H7 (cell line): Measurements from ENCODE around the gene EHD1. TPM values are rescaled to one million over a fixed set of nuclear protein-coding genes. Genes with fewer than 3 reads are reported as not detected.

Experiments used
- DNase-seq: peaks from one replicate; pipeline ENCODE4 v3.0.0; 2012
- H3K27me3 ChIP-seq: 2 replicates; pipeline ENCODE4 v1.6.0; 2011; ENCODE audit warnings: mild to moderate bottlenecking, low read length; ENCODE audit not compliant: control insufficient read depth, insufficient read depth
- H3K36me3 ChIP-seq: replicated peaks from 2 replicates; pipeline ENCODE4 v1.5.1; 2011; ENCODE audit warnings: low read length; ENCODE audit not compliant: control insufficient read depth, insufficient read depth
- H3K4me3 ChIP-seq: 2 replicates; pipeline ENCODE4 v1.5.1; 2011; ENCODE audit warnings: low read depth, mild to moderate bottlenecking, control low read depth, low read length, moderate library complexity; ENCODE audit not compliant: insufficient read depth
- total RNA-seq: library from RNA; depleted of rRNA; stranded (reverse); fragments of >200 nt; shearing (Covaris generic); gene quantifications from 2 replicates; pipeline ENCODE4 v1.2.3, GENCODE V29; 2014

Gene EHD1
- total RNA-seq, 1 experiment from 2014 or later = 30.2 TPM

- no peak for DNase-seq
- peak overlapping the region; percentile 98 for H3K4me3 ChIP-seq
- H3K27me3 ChIP-seq = peaks cover 2% of the 10 kb centered on the region
- H3K36me3 ChIP-seq = no peaks in the 10 kb centered on the region; the same call in 1 of the 2 replicates
These were observed 815 bp downstream of the EHD1 start for GRCh38 chr11:64877390-64878222.

GRCh38 chr11:64876835-64877341 lies 1.5 kb downstream of the EHD1 start:
- H3K27me3 ChIP-seq = peaks cover 2% of the 10 kb centered on the region

GRCh38 chr11:64876229-64876750 lies 2.1 kb downstream of the EHD1 start:
- DNase-seq = no peak
- Histone ChIP-seq H3K36me3 (no peaks in the 10 kb centered on the region; the same call in none of the 2 replicates), H3K27me3 (peaks cover 2% of the 10 kb centered on the region), H3K4me3 (no peak overlapping the region)

More at GRCh38 chr11:64876835-64877341, 1.5 kb downstream of the EHD1 start:
- Histone ChIP-seq H3K4me3 (peak overlapping the region; percentile 98), H3K36me3 (no peaks in the 10 kb centered on the region; the same call in 1 of the 2 replicates)
- no peak for DNase-seq

GRCh38 chr11:64875369-64876228 lies 2.8 kb downstream of the EHD1 start:
- DNase-seq = no peak
- Histone ChIP-seq H3K27me3 (peaks cover 2% of the 10 kb centered on the region), H3K36me3 (no peaks in the 10 kb centered on the region; the same call in none of the 2 replicates), H3K4me3 (no peak overlapping the region)

- H3K27me3 ChIP-seq = peaks cover 2% of the 10 kb centered on the region
- no peak for DNase-seq
- H3K4me3 ChIP-seq = no peak overlapping the region
- no peaks in the 10 kb centered on the region; the same call in none of the 2 replicates for H3K36me3 ChIP-seq
These were observed 3.8 kb downstream of the EHD1 start for GRCh38 chr11:64874308-64875240.

GRCh38 chr11:64872790-64873488 lies 5.5 kb downstream of the EHD1 start:
- no peak for DNase-seq

GRCh38 chr11:64871492-64871891 lies 6.9 kb downstream of the EHD1 start:
- DNase-seq = no peak
- H3K4me3 ChIP-seq = no peak overlapping the region
- no peaks in the 10 kb centered on the region for H3K27me3 ChIP-seq
- no peaks in the 10 kb centered on the region; the same call in none of the 2 replicates for H3K36me3 ChIP-seq

More at GRCh38 chr11:64872790-64873488, 5.5 kb downstream of the EHD1 start:
- H3K27me3 ChIP-seq = peaks cover 1% of the 10 kb centered on the region
- H3K4me3 ChIP-seq = no peak overlapping the region
- no peaks in the 10 kb centered on the region; the same call in none of the 2 replicates for H3K36me3 ChIP-seq

- Histone ChIP-seq H3K4me3 (no peak overlapping the region), H3K36me3 (no peaks in the 10 kb centered on the region; the same call in none of the 2 replicates), H3K27me3 (no peaks in the 10 kb centered on the region)
- no peak for DNase-seq
These were observed 7.4 kb downstream of the EHD1 start for GRCh38 chr11:64870893-64871466.

- Histone ChIP-seq H3K27me3 (no peaks in the 10 kb centered on the region), H3K36me3 (no peaks in the 10 kb centered on the region; the same call in none of the 2 replicates), H3K4me3 (no peak overlapping the region)
- peak; percentile 63 for DNase-seq
These were observed 8.1 kb downstream of the EHD1 start for GRCh38 chr11:64870176-64870892.

- H3K4me3 ChIP-seq = no peak overlapping the region
- no peaks in the 10 kb centered on the region; the same call in none of the 2 replicates for H3K36me3 ChIP-seq
- DNase-seq = peak; percentile 87
- no peaks in the 10 kb centered on the region for H3K27me3 ChIP-seq
These were observed 8.7 kb downstream of the EHD1 start for GRCh38 chr11:64869571-64870175.

- H3K4me3 ChIP-seq = no peak overlapping the region
- H3K36me3 ChIP-seq = no peaks in the 10 kb centered on the region; the same call in none of the 2 replicates
- H3K27me3 ChIP-seq = no peaks in the 10 kb centered on the region
- DNase-seq = peak; percentile 63
These were observed 9.4 kb downstream of the EHD1 start for GRCh38 chr11:64868904-64869570.
